NCI-H82 treated with DMSO at 0.1 percent for 48 hours (cell line): ENCODE results near the gene SYNGR2.
A peak's percentile ranks its signal among the peaks of the same experiment; 100 is the strongest.
"Not testable (repeated sequence)": the region's sequence is repeated elsewhere in the genome, so short reads cannot be mapped to it uniquely, and the experiment has no call there.

ENCODE experiments used
- DNase-seq: peaks from one replicate; lab custom pipeline; 2025; ENCODE audit not compliant: unreplicated experiment; lab: John Stamatoyannopoulos, UW

The SYNGR2 gene

GRCh38 chr17:78170692-78171590 is 2.6 kb downstream of the SYNGR2 start:
- DNase-seq = no peak

- not testable (repeated sequence) for DNase-seq
These were observed 3.3 kb downstream of the SYNGR2 start for GRCh38 chr17:78171591-78172248.

GRCh38 chr17:78172249-78173051 is 4.1 kb downstream of the SYNGR2 start:
- no peak for DNase-seq

- no peak for DNase-seq
These were observed 4.8 kb downstream of the SYNGR2 start for GRCh38 chr17:78173097-78173715.

GRCh38 chr17:78174346-78174869 is 6.0 kb downstream of the SYNGR2 start:
- DNase-seq = no peak

- no peak for DNase-seq
These were observed 6.7 kb downstream of the SYNGR2 start for GRCh38 chr17:78174870-78175642.

- DNase-seq = no peak
These were observed 7.2 kb downstream of the SYNGR2 start for GRCh38 chr17:78175643-78175981.

- no peak for DNase-seq
These were observed 8.2 kb downstream of the SYNGR2 start for GRCh38 chr17:78176548-78177025.

- no peak for DNase-seq
These were observed 11.0 kb downstream of the SYNGR2 start for GRCh38 chr17:78179372-78179771.

- DNase-seq = no peak
These were observed 11.7 kb downstream of the SYNGR2 start for GRCh38 chr17:78180083-78180482.

- DNase-seq = no peak
These were observed 12.1 kb downstream of the SYNGR2 start for GRCh38 chr17:78180508-78180907.

- no peak for DNase-seq
These were observed 14.1 kb downstream of the SYNGR2 start for GRCh38 chr17:78182504-78182903.

GRCh38 chr17:78183916-78184315 is 15.5 kb downstream of the SYNGR2 start:
- DNase-seq = no peak

- DNase-seq = no peak
These were observed 16.0 kb downstream of the SYNGR2 start for GRCh38 chr17:78184351-78184750.

GRCh38 chr17:78184868-78185267 is 16.5 kb downstream of the SYNGR2 start:
- no peak for DNase-seq

GRCh38 chr17:78185981-78186691 is 17.8 kb downstream of the SYNGR2 start:
- DNase-seq = no peak

GRCh38 chr17:78186692-78187595 is 18.6 kb downstream of the SYNGR2 start, which contains the start of the genes AFMID and TK1:
Gene AFMID (plus strand): TSS chr17:78187362. CDS start chr17:78187371, 9 bp downstream.
Gene TK1 (minus strand): TSS chr17:78187052. CDS start chr17:78186994, 58 bp downstream.
- peak; percentile 97 for DNase-seq

- no peak for DNase-seq
These were observed 28.3 kb downstream of the SYNGR2 start for GRCh38 chr17:78196716-78197115.
